ENCODE data around the gene GGT6.

The GGT6 gene

GRCh38 chr17:4515501-4515900 lies 44.9 kb downstream of the GGT6 start:
- Histone ChIP-seq H3K27me3 (ENCODE audit: insufficient read depth, low read length) (0 out of 2 replicates have a peak, but pooled peaks cover 5% of the 10 kb centered on the region), H3K27ac (ENCODE audit: low read depth, low read length, poor library complexity, severe bottlenecking) (no peak overlapping the region), H3K36me3 (ENCODE audit: insufficient read depth, low read length) (no peaks in the 10 kb centered on the region), H3K79me2 (ENCODE audit: insufficient read depth, low read length) (no peaks in the 10 kb centered on the region), H3K4me1 (ENCODE audit: insufficient read depth, low read length, severe bottlenecking) (peaks cover 10% of the 10 kb centered on the region), H3K4me3 (ENCODE audit: low read depth, low read length, poor library complexity, severe bottlenecking) (no peak overlapping the region), H3K9me3 (ENCODE audit: low read length) (no peaks in the 10 kb centered on the region), H2AFZ (ENCODE audit: low read length) (no peak overlapping the region), H3K4me2 (ENCODE audit: low read length) (no peak overlapping the region), H3K9ac (ENCODE audit: low read length) (no peak overlapping the region), H4K20me1 (ENCODE audit: insufficient read depth, low read length) (no peaks in the 10 kb centered on the region), H3F3A (ENCODE audit: insufficient read depth, low read length) (no peaks in the 10 kb centered on the region), H3K9me2 (ENCODE audit: low read depth, low read length) (no peaks in the 10 kb centered on the region)
- no peak for TF ChIP-seq EZH2 (IDR thresholded peaks at IDR 0.05; ENCODE audit: borderline replicate concordance, low read length)
- no peak for TF ChIP-seq CTCF (IDR thresholded peaks at IDR 0.05; ENCODE audit: low read length)

- H3K4me1 ChIP-seq (ENCODE audit: insufficient read depth, low read length, severe bottlenecking) = peaks cover 10% of the 10 kb centered on the region
- H3K79me2 ChIP-seq (ENCODE audit: insufficient read depth, low read length) = no peaks in the 10 kb centered on the region
- H3K4me3 ChIP-seq (ENCODE audit: low read depth, low read length, poor library complexity, severe bottlenecking) = no peak overlapping the region
- H3K27ac ChIP-seq (ENCODE audit: low read depth, low read length, poor library complexity, severe bottlenecking) = no peak overlapping the region
- 0 out of 2 replicates have a peak, but pooled peaks cover 9% of the 10 kb centered on the region for H3K27me3 ChIP-seq (ENCODE audit: insufficient read depth, low read length)
- no peaks in the 10 kb centered on the region for H3F3A ChIP-seq (ENCODE audit: insufficient read depth, low read length)
- H3K4me2 ChIP-seq (ENCODE audit: low read length) = no peak overlapping the region
- H3K9me3 ChIP-seq (ENCODE audit: low read length) = no peaks in the 10 kb centered on the region
- H3K9ac ChIP-seq (ENCODE audit: low read length) = no peak overlapping the region
- H3K9me2 ChIP-seq (ENCODE audit: low read depth, low read length) = no peaks in the 10 kb centered on the region
- no peak overlapping the region for H2AFZ ChIP-seq (ENCODE audit: low read length)
- no peaks in the 10 kb centered on the region for H4K20me1 ChIP-seq (ENCODE audit: insufficient read depth, low read length)
- no peak for TF ChIP-seq CTCF (IDR thresholded peaks at IDR 0.05; ENCODE audit: low read length)
- no peak for TF ChIP-seq EZH2 (IDR thresholded peaks at IDR 0.05; ENCODE audit: borderline replicate concordance, low read length)
- H3K36me3 ChIP-seq (ENCODE audit: insufficient read depth, low read length) = no peaks in the 10 kb centered on the region
Measured at GRCh38 chr17:4514779-4515178, 45.6 kb downstream of the GGT6 start.

- H4K20me1 ChIP-seq (ENCODE audit: insufficient read depth, low read length) = no peaks in the 10 kb centered on the region
- peaks cover 9% of the 10 kb centered on the region for H3K4me1 ChIP-seq (ENCODE audit: insufficient read depth, low read length, severe bottlenecking)
- H3F3A ChIP-seq (ENCODE audit: insufficient read depth, low read length) = no peaks in the 10 kb centered on the region
- no peak overlapping the region for H3K4me3 ChIP-seq (ENCODE audit: low read depth, low read length, poor library complexity, severe bottlenecking)
- no peak overlapping the region for H2AFZ ChIP-seq (ENCODE audit: low read length)
- H3K36me3 ChIP-seq (ENCODE audit: insufficient read depth, low read length) = no peaks in the 10 kb centered on the region
- TF ChIP-seq EZH2 (IDR thresholded peaks at IDR 0.05; ENCODE audit: borderline replicate concordance, low read length) (no peak), CTCF (IDR thresholded peaks at IDR 0.05; ENCODE audit: low read length) (no peak)
- no peaks in the 10 kb centered on the region for H3K79me2 ChIP-seq (ENCODE audit: insufficient read depth, low read length)
- H3K27me3 ChIP-seq (ENCODE audit: insufficient read depth, low read length) = 0 out of 2 replicates have a peak, but pooled peaks cover 9% of the 10 kb centered on the region
- no peak overlapping the region for H3K9ac ChIP-seq (ENCODE audit: low read length)
- no peaks in the 10 kb centered on the region for H3K9me2 ChIP-seq (ENCODE audit: low read depth, low read length)
- H3K27ac ChIP-seq (ENCODE audit: low read depth, low read length, poor library complexity, severe bottlenecking) = no peak overlapping the region
- no peak overlapping the region for H3K4me2 ChIP-seq (ENCODE audit: low read length)
- no peaks in the 10 kb centered on the region for H3K9me3 ChIP-seq (ENCODE audit: low read length)
Measured at GRCh38 chr17:4514206-4514605, 46.2 kb downstream of the GGT6 start.

Measured in OCI-LY1 (cell line).